H1 (cell line): ENCODE data around the gene DNAH10.

Source experiments
- ATF3 ChIP-seq: IDR thresholded peaks from 2 replicates; pipeline ENCODE4 v1.6.1; 2011; ENCODE audit warnings: low read depth, mild to moderate bottlenecking, low read length; ENCODE audit not compliant: insufficient read depth
- E2F6 ChIP-seq: IDR thresholded peaks from 2 replicates; pipeline ENCODE4 v1.6.1; 2012; ENCODE audit warnings: inconsistent platforms
- EZH2 ChIP-seq: fragments of 200-600 bp; sonication (generic); IDR thresholded peaks from 2 replicates; pipeline ENCODE4 v1.7.1; 2012; ENCODE audit warnings: low read depth, mild to moderate bottlenecking, moderate library complexity, low read length, inconsistent platforms; ENCODE audit not compliant: severe bottlenecking
- MAX ChIP-seq: IDR thresholded peaks from 2 replicates; pipeline ENCODE4 v1.6.1; 2012; ENCODE audit warnings: inconsistent platforms
- POLR2AphosphoS5 ChIP-seq: IDR thresholded peaks from 2 replicates; pipeline ENCODE4 v1.6.1; 2011; ENCODE audit warnings: low read depth, low read length
- TAF1 ChIP-seq: IDR thresholded peaks from 2 replicates; pipeline ENCODE4 v1.6.1; 2011; ENCODE audit warnings: mild to moderate bottlenecking, low read depth, low read length

GRCh38 chr12:123882161-123882705 lies 120.1 kb downstream of the DNAH10 start:
- TF ChIP-seq MAX (no peak), POLR2AphosphoS5 (no peak), E2F6 (no peak), ATF3 (no peak), EZH2 (no peak), TAF1 (no peak)
